C4-2B (cell line): ENCODE measurements around the gene GRM4.

Experiments
- H3K27ac ChIP-seq: fragments of 450-650 bp; 2 replicates; pipeline ENCODE4 v1.5.1; 2017
- ZFX ChIP-seq: fragments of 450-650 bp; IDR thresholded peaks from 2 replicates; pipeline ENCODE4 v1.6.1; 2017
- TF ChIP-seq, protein P1 (sequence below): fragments of 450-650 bp; conservative IDR thresholded peaks from 2 replicates; pipeline ENCODE4 v1.5.1; 2017; ENCODE audit warnings: mild to moderate bottlenecking

The GRM4 gene

DNA sequence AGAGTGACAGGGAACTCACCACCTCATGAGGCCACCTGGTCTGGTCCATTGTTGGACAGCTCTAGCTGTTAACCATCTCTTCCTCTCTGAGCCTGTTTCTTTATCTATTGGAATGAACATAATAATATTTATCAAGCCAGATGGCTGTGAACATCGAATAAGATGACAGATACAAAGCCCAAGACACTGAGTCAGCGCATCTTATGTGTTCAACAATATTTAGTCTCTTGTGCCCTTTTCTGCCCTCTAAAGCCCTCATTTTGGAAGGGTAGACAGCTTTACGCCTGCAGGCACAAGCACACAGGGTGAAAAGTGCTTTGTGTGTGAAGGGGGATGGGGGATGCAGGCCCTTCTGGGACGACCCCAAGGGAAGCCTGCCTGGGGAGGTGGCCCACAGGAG is 164.0 kb downstream of the GRM4 start:
- H3K27ac ChIP-seq, result no peak overlapping the region; the same call in 1 of the 2 replicates
- TF ChIP-seq, protein P1, sequence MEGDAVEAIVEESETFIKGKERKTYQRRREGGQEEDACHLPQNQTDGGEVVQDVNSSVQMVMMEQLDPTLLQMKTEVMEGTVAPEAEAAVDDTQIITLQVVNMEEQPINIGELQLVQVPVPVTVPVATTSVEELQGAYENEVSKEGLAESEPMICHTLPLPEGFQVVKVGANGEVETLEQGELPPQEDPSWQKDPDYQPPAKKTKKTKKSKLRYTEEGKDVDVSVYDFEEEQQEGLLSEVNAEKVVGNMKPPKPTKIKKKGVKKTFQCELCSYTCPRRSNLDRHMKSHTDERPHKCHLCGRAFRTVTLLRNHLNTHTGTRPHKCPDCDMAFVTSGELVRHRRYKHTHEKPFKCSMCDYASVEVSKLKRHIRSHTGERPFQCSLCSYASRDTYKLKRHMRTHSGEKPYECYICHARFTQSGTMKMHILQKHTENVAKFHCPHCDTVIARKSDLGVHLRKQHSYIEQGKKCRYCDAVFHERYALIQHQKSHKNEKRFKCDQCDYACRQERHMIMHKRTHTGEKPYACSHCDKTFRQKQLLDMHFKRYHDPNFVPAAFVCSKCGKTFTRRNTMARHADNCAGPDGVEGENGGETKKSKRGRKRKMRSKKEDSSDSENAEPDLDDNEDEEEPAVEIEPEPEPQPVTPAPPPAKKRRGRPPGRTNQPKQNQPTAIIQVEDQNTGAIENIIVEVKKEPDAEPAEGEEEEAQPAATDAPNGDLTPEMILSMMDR, result no peak
- no peak for TF ChIP-seq ZFX

DNA sequence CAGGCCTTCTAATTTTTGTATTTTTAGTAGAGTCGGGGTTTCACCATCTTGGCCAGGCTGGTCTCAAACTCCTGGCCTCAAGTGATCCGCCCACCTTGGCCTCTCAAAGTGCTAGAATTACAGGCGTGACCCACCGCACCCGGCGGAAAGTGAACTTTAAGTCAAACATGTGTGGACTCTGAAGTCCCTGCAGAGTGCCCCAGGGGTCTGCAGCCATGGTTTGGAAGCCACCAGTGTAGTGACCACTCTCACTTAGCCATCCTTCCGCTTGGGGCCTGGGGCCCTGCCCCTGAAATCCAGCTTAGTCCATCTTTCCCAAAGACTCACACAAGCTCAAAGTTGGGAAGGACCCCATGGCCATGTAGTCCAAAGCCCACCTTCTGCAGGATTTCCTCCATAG is 164.5 kb downstream of the GRM4 start:
- H3K27ac ChIP-seq, result no peak overlapping the region
- TF ChIP-seq, protein P1, result no peak
- TF ChIP-seq ZFX, result no peak

DNA sequence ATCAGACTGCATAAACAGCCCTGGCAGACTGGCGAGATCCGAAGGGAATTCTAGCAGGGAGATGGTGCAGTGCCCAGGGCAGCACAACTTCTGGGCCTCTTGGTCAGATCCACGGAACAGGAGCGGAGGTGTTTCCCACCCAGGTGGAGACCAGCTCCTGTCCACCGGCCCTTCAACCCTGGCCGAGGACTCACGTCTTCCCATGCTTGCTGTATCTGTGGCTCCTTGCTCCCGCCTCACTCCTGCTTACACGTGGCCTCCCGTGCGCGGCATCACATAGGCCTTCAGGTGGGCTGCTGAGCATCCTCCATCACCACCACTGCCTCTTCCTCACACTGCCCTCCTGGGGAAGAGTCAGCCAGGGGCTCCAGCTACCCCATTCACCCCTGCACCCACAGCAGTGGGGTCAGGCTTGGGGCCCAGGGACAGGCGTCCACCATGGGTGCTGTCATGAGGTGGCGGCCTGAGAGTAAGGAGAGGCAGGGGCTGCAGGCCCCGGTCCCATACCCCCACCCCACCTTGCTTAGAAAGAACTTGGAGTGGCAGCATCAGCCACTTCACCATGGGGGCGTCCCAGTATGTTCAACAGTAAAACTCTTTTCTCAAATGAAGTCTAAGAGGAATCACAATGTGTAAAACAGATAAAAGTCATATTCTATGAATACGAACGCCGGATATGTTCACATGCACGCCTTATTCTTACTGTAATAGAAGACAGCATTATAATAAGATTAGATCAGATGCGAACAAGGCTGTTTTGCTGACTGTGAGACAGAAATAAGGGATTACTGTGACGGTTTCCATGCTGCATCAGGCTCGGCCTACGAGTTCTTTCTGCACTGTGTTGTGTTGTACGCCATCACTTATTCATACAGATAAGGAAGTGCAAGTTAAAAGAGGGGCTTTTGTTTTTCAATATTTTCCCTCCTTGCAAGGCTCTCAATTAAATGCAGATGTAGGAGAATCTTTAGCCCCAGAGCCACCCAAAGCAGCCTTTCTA is 165.4 kb downstream of the GRM4 start:
- H3K27ac ChIP-seq, result no peak overlapping the region
- no peak for TF ChIP-seq ZFX
- TF ChIP-seq, protein P1, result no peak

- TF ChIP-seq, protein P1, result no peak
- no peak for TF ChIP-seq ZFX
These were observed 166.1 kb downstream of the GRM4 start for GRCh38 chr6:33979750-33980149.

GRCh38 chr6:33978412-33979150 is 167.3 kb downstream of the GRM4 start:
- no peak overlapping the region for H3K27ac ChIP-seq

More at GRCh38 chr6:33979750-33980149, 166.1 kb downstream of the GRM4 start:
- H3K27ac ChIP-seq, result no peak overlapping the region

DNA sequence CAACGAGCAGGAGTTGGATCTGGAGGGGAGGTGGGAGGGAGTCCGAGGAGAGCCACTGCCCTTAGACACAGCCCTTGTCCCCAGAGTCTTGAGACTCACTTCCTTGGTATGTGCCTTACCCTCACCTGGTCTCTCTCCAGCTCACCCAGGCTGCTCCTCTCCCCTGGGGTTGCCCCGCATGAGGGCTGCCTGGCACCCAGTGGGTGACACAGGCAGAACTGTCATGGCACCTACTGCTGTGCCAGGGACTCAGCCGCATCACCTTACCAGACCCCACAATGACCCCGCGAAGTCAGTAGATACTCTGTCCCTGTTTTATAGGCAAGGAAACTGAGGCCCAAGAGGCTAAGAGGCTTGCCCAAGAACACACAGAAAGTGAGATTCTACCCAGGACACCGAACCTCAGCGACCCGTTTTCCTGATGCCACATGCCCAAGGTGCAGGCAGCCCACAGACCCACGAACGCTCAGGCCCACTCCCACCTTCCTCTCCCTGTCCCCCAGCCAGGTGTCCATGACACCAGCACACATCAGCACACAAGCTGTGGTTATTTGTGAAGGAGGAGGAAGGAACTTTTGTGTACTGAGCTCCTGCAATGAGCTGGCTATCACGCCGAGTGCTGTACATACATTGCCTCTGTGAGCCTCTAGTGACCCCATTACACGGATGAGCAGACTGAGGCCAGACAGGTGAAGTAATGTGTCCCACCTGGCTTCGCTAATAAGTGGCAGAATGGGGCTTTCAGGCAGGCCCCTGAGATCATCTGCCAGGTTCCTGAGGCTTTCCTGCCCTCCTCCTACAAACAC is 168.1 kb downstream of the GRM4 start:
- H3K27ac ChIP-seq, result no peak overlapping the region
- TF ChIP-seq, protein P1, result no peak
- TF ChIP-seq ZFX, result no peak

More at GRCh38 chr6:33978412-33979150, 167.3 kb downstream of the GRM4 start:
- no peak for TF ChIP-seq ZFX
- TF ChIP-seq, protein P1, result no peak
